GM12878 (cell line): ENCODE measurements around the gene MAP3K21. TPM values are rescaled to one million over a fixed set of nuclear protein-coding genes. Genes with fewer than 3 reads are reported as not detected.

Experiments
- CHD1 ChIP-seq: IDR thresholded peaks from 2 replicates; pipeline ENCODE4 v1.6.1; 2012; ENCODE audit warnings: low read depth, low read length, improper control_type of control experiment
- CHD2 ChIP-seq: IDR thresholded peaks from 2 replicates; pipeline ENCODE4 v1.6.1; 2011; ENCODE audit warnings: low read depth, low read length, improper control_type of control experiment, borderline replicate concordance
- GABPA ChIP-seq: IDR thresholded peaks from 2 replicates; pipeline ENCODE4 v1.6.1; 2014; ENCODE audit warnings: antibody characterized with exemption, low read depth, mild to moderate bottlenecking, inconsistent platforms
- HDAC2 ChIP-seq: fragments of 200-600 bp; sonication (generic); IDR thresholded peaks from 2 replicates; pipeline ENCODE4 v1.6.1; 2017
- KAT2A ChIP-seq: conservative IDR thresholded peaks from 2 replicates; pipeline ENCODE4 v1.6.1; 2011; ENCODE audit warnings: low read depth, low read length; ENCODE audit not compliant: control insufficient read depth
- NFYA ChIP-seq: IDR thresholded peaks from 2 replicates; pipeline ENCODE4 v1.6.1; 2011; ENCODE audit warnings: low read depth, mild to moderate bottlenecking, low read length, improper control_type of control experiment, borderline replicate concordance
- SREBF1 ChIP-seq: IDR thresholded peaks from 2 replicates; pipeline ENCODE4 v1.6.1; 2012; ENCODE audit warnings: mild to moderate bottlenecking, low read length
- TAF1 ChIP-seq: IDR thresholded peaks from 2 replicates; pipeline ENCODE4 v1.6.1; 2011; ENCODE audit warnings: mild to moderate bottlenecking, low read depth, low read length, borderline replicate concordance
- polyA plus RNA-seq, 11 experiments: library from polyadenylated mRNA; depleted of rRNA in 4 of 11; unstranded in 6 of 11; stranded (reverse) in 5 of 11; fragments of >200 nt; fragmentation: Nextera tagmentation in 4 of 11; fragmentation: Illumina TruSeq in 1 of 11; extraction: Ambion mirVana in 4 of 11; extraction: Trizol in 1 of 11; gene quantifications; 1 replicate in 1 of 11; 2 replicates in 10 of 11; pipeline versions ENCODE4 v1.2.1 to v1.2.3, GENCODE V29; 2011 to 2016; ENCODE audit warnings: inconsistent platforms in 2 of 11, missing spikeins in 2 of 11, low read depth in 1 of 11
- total RNA-seq, 4 experiments: library from RNA; depleted of rRNA in 3 of 4; stranded (reverse); fragments of >200 nt in 3 of 4; fragmentation: Illumina TruSeq in 1 of 4; extraction: Trizol in 1 of 4; gene quantifications; 2 replicates each; pipeline versions ENCODE4 v1.2.1 to v1.2.3, GENCODE V29; 2013 to 2021
- TF ChIP-seq, protein P1 (sequence below): fragments of 450-650 bp; formaldehyde crosslinking; IDR thresholded peaks from 2 replicates; pipeline ENCODE4 v1.5.0; 2022; ENCODE audit warnings: mild to moderate bottlenecking, missing genetic modification characterization
- TF ChIP-seq, protein P2 (sequence below): fragments of 450-650 bp; formaldehyde crosslinking; IDR thresholded peaks from 2 replicates; pipeline ENCODE4 v1.4.0; 2022; ENCODE audit warnings: mild to moderate bottlenecking, moderate library complexity

The MAP3K21 gene
- total and polyA plus RNA-seq, 10 of the 15 experiments (the other 5 are each of a cell fraction or from before 2014, with no cell fraction given): 0.02 to 0.21 (median 0.09) TPM; not detected in 1

DNA sequence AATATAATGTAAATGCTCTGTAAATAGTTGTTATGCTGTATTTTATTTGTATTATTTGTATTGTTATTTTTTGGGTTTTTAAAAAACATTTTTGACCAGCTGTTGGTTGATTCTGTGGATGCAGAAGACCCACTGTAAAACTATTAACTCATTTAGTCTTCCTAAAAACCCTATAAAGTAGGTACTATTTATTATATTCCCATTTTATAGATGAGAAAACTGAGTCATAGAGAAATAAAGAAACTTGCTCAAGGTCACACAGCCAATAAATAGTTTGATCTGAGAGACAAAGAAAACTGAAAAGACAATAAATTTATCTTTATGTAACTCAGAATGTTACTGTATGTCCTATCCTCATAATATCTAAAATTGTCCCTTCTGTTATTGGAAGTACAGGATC is 1.2 kb upstream of the MAP3K21 start (continued):
- TF ChIP-seq, protein P1, sequence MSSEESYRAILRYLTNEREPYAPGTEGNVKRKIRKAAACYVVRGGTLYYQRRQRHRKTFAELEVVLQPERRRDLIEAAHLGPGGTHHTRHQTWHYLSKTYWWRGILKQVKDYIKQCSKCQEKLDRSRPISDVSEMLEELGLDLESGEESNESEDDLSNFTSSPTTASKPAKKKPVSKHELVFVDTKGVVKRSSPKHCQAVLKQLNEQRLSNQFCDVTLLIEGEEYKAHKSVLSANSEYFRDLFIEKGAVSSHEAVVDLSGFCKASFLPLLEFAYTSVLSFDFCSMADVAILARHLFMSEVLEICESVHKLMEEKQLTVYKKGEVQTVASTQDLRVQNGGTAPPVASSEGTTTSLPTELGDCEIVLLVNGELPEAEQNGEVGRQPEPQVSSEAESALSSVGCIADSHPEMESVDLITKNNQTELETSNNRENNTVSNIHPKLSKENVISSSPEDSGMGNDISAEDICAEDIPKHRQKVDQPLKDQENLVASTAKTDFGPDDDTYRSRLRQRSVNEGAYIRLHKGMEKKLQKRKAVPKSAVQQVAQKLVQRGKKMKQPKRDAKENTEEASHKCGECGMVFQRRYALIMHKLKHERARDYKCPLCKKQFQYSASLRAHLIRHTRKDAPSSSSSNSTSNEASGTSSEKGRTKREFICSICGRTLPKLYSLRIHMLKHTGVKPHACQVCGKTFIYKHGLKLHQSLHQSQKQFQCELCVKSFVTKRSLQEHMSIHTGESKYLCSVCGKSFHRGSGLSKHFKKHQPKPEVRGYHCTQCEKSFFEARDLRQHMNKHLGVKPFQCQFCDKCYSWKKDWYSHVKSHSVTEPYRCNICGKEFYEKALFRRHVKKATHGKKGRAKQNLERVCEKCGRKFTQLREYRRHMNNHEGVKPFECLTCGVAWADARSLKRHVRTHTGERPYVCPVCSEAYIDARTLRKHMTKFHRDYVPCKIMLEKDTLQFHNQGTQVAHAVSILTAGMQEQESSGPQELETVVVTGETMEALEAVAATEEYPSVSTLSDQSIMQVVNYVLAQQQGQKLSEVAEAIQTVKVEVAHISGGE: no peak
- TF ChIP-seq GABPA (no peak), CHD2 (no peak), HDAC2 (no peak), SREBF1 (no peak), CHD1 (no peak), TAF1 (no peak), NFYA (no peak), KAT2A (no peak)
- TF ChIP-seq, protein P2, sequence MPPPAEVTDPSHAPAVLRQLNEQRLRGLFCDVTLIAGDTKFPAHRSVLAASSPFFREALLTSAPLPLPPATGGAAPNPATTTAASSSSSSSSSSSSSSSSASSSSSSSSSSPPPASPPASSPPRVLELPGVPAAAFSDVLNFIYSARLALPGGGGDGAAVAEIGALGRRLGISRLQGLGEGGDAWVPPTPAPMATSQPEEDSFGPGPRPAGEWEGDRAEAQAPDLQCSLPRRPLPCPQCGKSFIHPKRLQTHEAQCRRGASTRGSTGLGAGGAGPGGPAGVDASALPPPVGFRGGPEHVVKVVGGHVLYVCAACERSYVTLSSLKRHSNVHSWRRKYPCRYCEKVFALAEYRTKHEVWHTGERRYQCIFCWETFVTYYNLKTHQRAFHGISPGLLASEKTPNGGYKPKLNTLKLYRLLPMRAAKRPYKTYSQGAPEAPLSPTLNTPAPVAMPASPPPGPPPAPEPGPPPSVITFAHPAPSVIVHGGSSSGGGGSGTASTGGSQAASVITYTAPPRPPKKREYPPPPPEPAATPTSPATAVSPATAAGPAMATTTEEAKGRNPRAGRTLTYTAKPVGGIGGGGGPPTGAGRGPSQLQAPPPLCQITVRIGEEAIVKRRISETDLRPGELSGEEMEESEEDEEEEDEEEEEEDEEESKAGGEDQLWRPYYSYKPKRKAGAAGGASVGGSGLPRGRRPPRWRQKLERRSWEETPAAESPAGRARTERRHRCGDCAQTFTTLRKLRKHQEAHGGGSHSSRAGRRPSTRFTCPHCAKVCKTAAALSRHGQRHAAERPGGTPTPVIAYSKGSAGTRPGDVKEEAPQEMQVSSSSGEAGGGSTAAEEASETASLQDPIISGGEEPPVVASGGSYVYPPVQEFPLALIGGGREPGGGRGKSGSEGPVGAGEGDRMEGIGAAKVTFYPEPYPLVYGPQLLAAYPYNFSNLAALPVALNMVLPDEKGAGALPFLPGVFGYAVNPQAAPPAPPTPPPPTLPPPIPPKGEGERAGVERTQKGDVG (CRISPR knock-in tag): no peak
